ENCODE results near the gene ZDHHC14.

DNA sequence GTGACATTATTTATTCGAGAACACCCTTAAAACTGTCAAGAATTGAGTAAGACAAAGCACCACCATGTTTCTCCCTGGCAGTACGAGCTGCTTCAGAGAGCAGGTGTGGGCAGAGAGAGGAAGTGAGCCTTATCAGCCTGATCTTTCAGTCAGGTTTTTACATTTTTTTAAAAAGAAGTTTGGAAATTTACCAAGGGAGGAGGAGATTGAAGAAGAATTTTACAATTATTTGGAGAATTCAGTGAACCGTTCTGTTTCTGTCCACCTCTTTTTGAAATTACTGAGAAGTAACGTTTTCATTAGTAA lies 75.5 kb downstream of the ZDHHC14 start:
- TF ChIP-seq, protein P1, sequence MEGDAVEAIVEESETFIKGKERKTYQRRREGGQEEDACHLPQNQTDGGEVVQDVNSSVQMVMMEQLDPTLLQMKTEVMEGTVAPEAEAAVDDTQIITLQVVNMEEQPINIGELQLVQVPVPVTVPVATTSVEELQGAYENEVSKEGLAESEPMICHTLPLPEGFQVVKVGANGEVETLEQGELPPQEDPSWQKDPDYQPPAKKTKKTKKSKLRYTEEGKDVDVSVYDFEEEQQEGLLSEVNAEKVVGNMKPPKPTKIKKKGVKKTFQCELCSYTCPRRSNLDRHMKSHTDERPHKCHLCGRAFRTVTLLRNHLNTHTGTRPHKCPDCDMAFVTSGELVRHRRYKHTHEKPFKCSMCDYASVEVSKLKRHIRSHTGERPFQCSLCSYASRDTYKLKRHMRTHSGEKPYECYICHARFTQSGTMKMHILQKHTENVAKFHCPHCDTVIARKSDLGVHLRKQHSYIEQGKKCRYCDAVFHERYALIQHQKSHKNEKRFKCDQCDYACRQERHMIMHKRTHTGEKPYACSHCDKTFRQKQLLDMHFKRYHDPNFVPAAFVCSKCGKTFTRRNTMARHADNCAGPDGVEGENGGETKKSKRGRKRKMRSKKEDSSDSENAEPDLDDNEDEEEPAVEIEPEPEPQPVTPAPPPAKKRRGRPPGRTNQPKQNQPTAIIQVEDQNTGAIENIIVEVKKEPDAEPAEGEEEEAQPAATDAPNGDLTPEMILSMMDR (IDR thresholded peaks at IDR 0.05), result no peak
- no peak for TF ChIP-seq POLR2A (IDR thresholded peaks at IDR 0.05)
